IMR-90 (cell line): Measurements from ENCODE around the gene SEC24D. TPM values are rescaled to one million over a fixed set of nuclear protein-coding genes. Genes with fewer than 3 reads are reported as not detected.

Experiments used
- ATAC-seq: fragments of 200-7000 bp; cut with Tn5 transposase; 2 replicates; pipeline ENCODE4 v1.9.1; 2020; ENCODE audit warnings: low read depth, mild to moderate bottlenecking, moderate library complexity
- BruUV-seq: library from RNA; stranded (reverse); fragments of 400-500 nt; replicated peaks from 2 replicates; lab custom pipeline; 2021; lab: Mats Ljungman, UMichigan
- CTCF ChIA-PET: fragments of 300-600 bp; formaldehyde crosslinking; extraction: SDS; loops from one replicate; lab custom pipeline; 2021; ENCODE audit warnings: antibody characterized with exemption; lab: Yijun Ruan, JAX
- POLR2A ChIA-PET: fragments of 300-600 bp; sonication (Branson Sonifier 250); formaldehyde crosslinking; loops from one replicate; lab custom pipeline; 2022; ENCODE audit warnings: antibody characterized with exemption; ENCODE audit not compliant: unreplicated experiment; lab: Charles Lee
- DNase-seq: peaks from one replicate; pipeline ENCODE4 v3.0.0; 2013
- H2AFZ ChIP-seq: replicated peaks from 2 replicates; pipeline ENCODE3; 2013; ENCODE audit warnings: low read length, mild to moderate bottlenecking; ENCODE audit not compliant: poor library complexity
- H2AK5ac ChIP-seq: 2 replicates; pipeline ENCODE4 v1.6.1; 2013; ENCODE audit warnings: low read depth, low read length, inconsistent platforms
- H2AK9ac ChIP-seq: replicated peaks from 2 replicates; pipeline ENCODE3; 2013; ENCODE audit warnings: mild to moderate bottlenecking, low read depth, low read length, moderate library complexity; ENCODE audit not compliant: poor library complexity
- H2BK120ac ChIP-seq: 2 replicates; pipeline ENCODE4 v1.6.1; 2013; ENCODE audit warnings: low read depth, low read length, inconsistent platforms
- H2BK15ac ChIP-seq: 3 replicates; pipeline ENCODE4 v1.6.1; 2013; ENCODE audit warnings: low read depth, low read length, inconsistent platforms
- H2BK20ac ChIP-seq: 2 replicates; pipeline ENCODE4 v1.6.1; 2013; ENCODE audit warnings: low read depth, mild to moderate bottlenecking, inconsistent platforms, low read length, moderate library complexity
- H2BK5ac ChIP-seq: 2 replicates; pipeline ENCODE4 v1.6.1; 2013; ENCODE audit warnings: mild to moderate bottlenecking, low read depth, low read length, inconsistent platforms; ENCODE audit not compliant: poor library complexity, severe bottlenecking
- H3K14ac ChIP-seq: replicated peaks from 2 replicates; pipeline ENCODE4 v1.6.1; 2013; ENCODE audit warnings: low read depth, low read length, inconsistent platforms
- H3K18ac ChIP-seq: 2 replicates; pipeline ENCODE4 v1.6.1; 2013; ENCODE audit warnings: low read depth, low read length, control low read depth
- H3K23ac ChIP-seq: 2 replicates; pipeline ENCODE4 v1.6.1; 2013; ENCODE audit warnings: low read depth, low read length, inconsistent platforms
- H3K27ac ChIP-seq: 2 replicates; pipeline ENCODE4 v1.5.1; 2013; ENCODE audit warnings: mild to moderate bottlenecking, control low read depth, low read length; ENCODE audit not compliant: insufficient read depth
- H3K27me3 ChIP-seq: 2 replicates; pipeline ENCODE4 v1.6.1; 2013; ENCODE audit warnings: low read length; ENCODE audit not compliant: control insufficient read depth, insufficient read depth
- H3K36me3 ChIP-seq: 2 replicates; pipeline ENCODE4 v1.6.1; 2013; ENCODE audit warnings: low read length, mixed read lengths; ENCODE audit not compliant: control insufficient read depth, insufficient read depth
- H3K4ac ChIP-seq: 2 replicates; pipeline ENCODE4 v1.6.1; 2013; ENCODE audit warnings: low read depth, low read length, inconsistent platforms
- H3K4me1 ChIP-seq: 2 replicates; pipeline ENCODE4 v1.6.1; 2013; ENCODE audit warnings: low read length, mixed read lengths; ENCODE audit not compliant: control insufficient read depth, insufficient read depth
- H3K4me2 ChIP-seq: 2 replicates; pipeline ENCODE4 v1.6.1; 2013; ENCODE audit warnings: low read depth, mild to moderate bottlenecking, control low read depth, low read length, moderate library complexity
- H3K4me3 ChIP-seq: 2 replicates; pipeline ENCODE4 v1.5.1; 2013; ENCODE audit warnings: low read depth, mild to moderate bottlenecking, control low read depth, low read length, moderate library complexity; ENCODE audit not compliant: insufficient read depth
- H3K56ac ChIP-seq: 2 replicates; pipeline ENCODE4 v1.6.1; 2013; ENCODE audit warnings: low read length, inconsistent platforms; ENCODE audit not compliant: insufficient read depth; ENCODE audit errors: extremely low read depth
- H3K79me1 ChIP-seq, 2 experiments: 2 replicates each; pipeline ENCODE4 v1.6.1; 2013; ENCODE audit warnings: low read length in 2 of 2, inconsistent platforms in 1 of 2, low read depth in 1 of 2
- H3K9ac ChIP-seq: 2 replicates; pipeline ENCODE4 v1.6.1; 2013; ENCODE audit warnings: low read depth, low read length, control low read depth
- H3K9me1 ChIP-seq: 2 replicates; pipeline ENCODE4 v1.6.1; 2013; ENCODE audit warnings: low read length, inconsistent platforms; ENCODE audit not compliant: insufficient read depth
- H3K9me3 ChIP-seq: 2 replicates; pipeline ENCODE4 v1.6.1; 2013; ENCODE audit warnings: low read length; ENCODE audit not compliant: control insufficient read depth, insufficient read depth
- H4K20me1 ChIP-seq: 2 replicates; pipeline ENCODE4 v1.6.1; 2013; ENCODE audit warnings: low read length, inconsistent platforms; ENCODE audit not compliant: insufficient read depth
- H4K5ac ChIP-seq: 2 replicates; pipeline ENCODE4 v1.6.1; 2013; ENCODE audit warnings: mild to moderate bottlenecking, low read depth, low read length, control low read depth
- H4K8ac ChIP-seq, 2 experiments: 2 replicates each; pipeline ENCODE4 v1.6.1; 2013; ENCODE audit warnings: low read depth in 2 of 2, low read length in 2 of 2, control low read depth in 1 of 2, inconsistent platforms in 1 of 2
- H4K91ac ChIP-seq: 2 replicates; pipeline ENCODE4 v1.6.1; 2013; ENCODE audit warnings: low read depth, low read length, inconsistent platforms; ENCODE audit not compliant: insufficient read depth
- ELK1 ChIP-seq: fragments of 150-350 bp; IDR thresholded peaks from 2 replicates; pipeline ENCODE4 v1.6.1; 2016; ENCODE audit warnings: low read depth, mild to moderate bottlenecking, low read length, moderate library complexity, borderline replicate concordance
- FOS ChIP-seq: fragments of 150-350 bp; IDR thresholded peaks from 2 replicates; pipeline ENCODE4 v1.6.1; 2016; ENCODE audit warnings: low read depth, low read length
- MAZ ChIP-seq: IDR thresholded peaks from 2 replicates; pipeline ENCODE4 v1.6.1; 2012; ENCODE audit warnings: low read depth, mild to moderate bottlenecking, low read length, improper control_type of control experiment, moderate library complexity, borderline replicate concordance
- POLR2A ChIP-seq: IDR thresholded peaks from 2 replicates; pipeline ENCODE4 v1.6.1; 2012; ENCODE audit warnings: mild to moderate bottlenecking, low read depth, low read length
- SMC3 ChIP-seq: fragments of 150-350 bp; IDR thresholded peaks from 2 replicates; pipeline ENCODE4 v1.6.1; 2016; ENCODE audit warnings: low read depth, mild to moderate bottlenecking, antibody characterized with exemption, low read length, moderate library complexity
- USF2 ChIP-seq: fragments of 150-350 bp; IDR thresholded peaks from 2 replicates; pipeline ENCODE4 v1.6.1; 2017; ENCODE audit warnings: mild to moderate bottlenecking, antibody characterized with exemption, low read length, low read depth
- WGBS, 2 experiments: methylation state at CpG; one replicate each; pipeline versions ENCODE4 v1.1.5 to v1.1.7; 2013; ENCODE audit warnings: missing lambda C conversion rate in 2 of 2; ENCODE audit not compliant: insufficient read length in 1 of 2; ENCODE audit errors: extremely low coverage in 2 of 2; 5-methylcytosine and 5-hydroxymethylcytosine counted together
- dilution Hi-C: fragments of 300-500 bp; cut with HindIII; formaldehyde crosslinking; loops from one replicate; pipeline ENCODE4 v1.14.3; 2018; ENCODE audit warnings: low sequenced_read_pairs; ENCODE audit not compliant: unreplicated experiment
- in situ Hi-C: fragments of 300-500 bp; cut with MboI; formaldehyde crosslinking; loops from 3 replicates; pipeline ENCODE4 v1.14.3; 2019; ENCODE audit warnings: low sequenced_read_pairs, inconsistent platforms, mixed read lengths
- intact Hi-C: fragments of 100-400 bp; cut with micrococcal nuclease; formaldehyde crosslinking; loops from 2 replicates; pipeline ENCODE4 v1.10.0; 2022
- polyA plus RNA-seq, 3 experiments: library from polyadenylated mRNA; depleted of rRNA; stranded (reverse); fragments of >200 nt; gene quantifications; 2 replicates each; pipeline ENCODE4 v1.2.3, GENCODE V29; 2012; ENCODE audit warnings: low replicate concordance in 1 of 3
- total RNA-seq: library from RNA; depleted of rRNA; stranded (reverse); fragments of >200 nt; gene quantifications from 2 replicates; pipeline ENCODE4 v1.2.3, GENCODE V29; 2012

The SEC24D gene
- total and polyA plus RNA-seq, 2 of the 4 experiments (the other 2 are of a cell fraction), result 93.2 to 111 TPM

- Histone ChIP-seq H3K14ac (no peak overlapping the region), H3K23ac (no peak overlapping the region), H3K4ac (no peak overlapping the region), H3K18ac (no peak overlapping the region), H2AK5ac (no peak overlapping the region), H3K79me1 (no peaks in the 10 kb centered on the region), H4K8ac (no peak overlapping the region), H3K56ac (no peak overlapping the region), H2BK20ac (no peak overlapping the region), H3K9me1 (no peaks in the 10 kb centered on the region), H3K9ac (no peak overlapping the region), H3K27me3 (no peaks in the 10 kb centered on the region), H3K4me1 (no peaks in the 10 kb centered on the region), H3K9me3 (0 out of 2 replicates have a peak, but pooled peaks cover 2% of the 10 kb centered on the region), H4K91ac (no peak overlapping the region), H2BK5ac (no peak overlapping the region), H3K27ac (no peak overlapping the region), H3K4me2 (no peak overlapping the region), H3K36me3 (no peaks in the 10 kb centered on the region), H2BK120ac (no peak overlapping the region), H3K4me3 (no peak overlapping the region), H4K5ac (no peak overlapping the region), H2AFZ (no peak overlapping the region), H2BK15ac (no peak overlapping the region), H2AK9ac (no peak overlapping the region), H4K20me1 (no peaks in the 10 kb centered on the region)
- ChIA-PET CTCF (no interaction called here), POLR2A (no interaction called here)
- intact Hi-C loops, result no loop called here
- 51% methylated on average over 3 of the region's 7 CpGs; no CpG with 5 or more reads in 1 of the 2 experiments for WGBS, 2 experiments
- in situ Hi-C loops, result no loop called here
- ATAC-seq (no peak), DNase-seq (no peak)
- no TSS peak for BruUV-seq
- TF ChIP-seq FOS (no peak), USF2 (no peak), POLR2A (no peak), ELK1 (no peak), MAZ (no peak), SMC3 (no peak)
- dilution Hi-C loops, result no loop called here
These were observed 43.5 kb upstream of the SEC24D start for GRCh38 chr4:118879409-118879808.
